Stimulated activated CD4-positive, alpha-beta T cell treated with anti-CD3 and anti-CD28 coated beads, Interleukin-4, amount 100 ng/mL, for 1 hour (primary cell): ENCODE results near the gene AMDHD2.
"Not testable (repeated sequence)": the region's sequence is repeated elsewhere in the genome, so short reads cannot be mapped to it uniquely, and the experiment has no call there.

Experiments used
- DNase-seq: peaks from one replicate; pipeline ENCODE4 v3.0.0-alpha.2; 2020

Gene AMDHD2

DNA sequence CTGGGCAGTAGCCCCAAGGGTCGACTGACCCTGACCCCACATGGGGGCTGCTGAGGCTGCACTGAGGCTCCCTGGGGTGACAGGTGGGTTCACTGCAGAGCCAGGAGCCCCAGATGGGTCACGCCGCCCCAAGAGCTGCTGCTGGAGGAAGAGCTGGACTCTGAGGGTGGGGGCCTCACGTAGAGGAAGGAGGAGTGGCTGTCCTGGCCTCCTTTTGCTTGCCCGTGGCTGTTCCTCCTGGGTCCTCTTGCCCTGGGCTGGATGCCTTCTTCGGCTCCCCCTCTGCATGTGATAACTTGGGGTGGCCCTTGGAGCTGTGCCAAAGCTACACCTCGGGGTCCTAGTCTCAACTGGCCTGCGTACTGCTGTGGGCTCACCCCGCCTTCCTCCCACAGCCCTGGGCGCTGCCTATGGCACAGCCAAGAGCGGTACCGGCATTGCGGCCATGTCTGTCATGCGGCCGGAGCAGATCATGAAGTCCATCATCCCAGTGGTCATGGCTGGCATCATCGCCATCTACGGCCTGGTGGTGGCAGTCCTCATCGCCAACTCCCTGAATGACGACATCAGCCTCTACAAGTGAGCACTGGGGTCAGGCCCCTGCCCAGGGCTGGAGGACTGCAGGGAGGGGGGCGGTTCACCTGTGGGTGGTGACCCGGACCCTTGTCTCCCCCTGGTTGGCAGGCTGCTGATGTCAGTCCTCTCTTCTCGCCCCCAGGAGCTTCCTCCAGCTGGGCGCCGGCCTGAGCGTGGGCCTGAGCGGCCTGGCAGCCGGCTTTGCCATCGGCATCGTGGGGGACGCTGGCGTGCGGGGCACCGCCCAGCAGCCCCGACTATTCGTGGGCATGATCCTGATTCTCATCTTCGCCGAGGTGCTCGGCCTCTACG lies 1.1 kb upstream of the AMDHD2 start:
- no peak for DNase-seq

DNA sequence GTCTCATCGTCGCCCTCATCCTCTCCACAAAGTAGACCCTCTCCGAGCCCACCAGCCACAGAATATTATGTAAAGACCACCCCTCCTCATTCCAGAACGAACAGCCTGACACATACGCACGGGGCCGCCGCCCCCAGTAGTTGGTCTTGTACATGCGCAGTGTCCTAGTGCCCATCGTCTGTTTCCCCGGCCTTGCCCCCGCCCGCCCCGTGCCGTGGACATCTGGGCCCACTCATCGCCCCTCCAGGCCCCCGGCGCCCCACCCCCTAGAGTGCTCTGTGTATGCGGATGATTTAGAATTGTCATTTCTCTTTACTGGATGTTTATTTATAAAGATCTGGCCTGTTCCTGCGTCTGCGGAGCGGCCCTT lies 475 bp upstream of the AMDHD2 start:
- DNase-seq, result no peak

DNA sequence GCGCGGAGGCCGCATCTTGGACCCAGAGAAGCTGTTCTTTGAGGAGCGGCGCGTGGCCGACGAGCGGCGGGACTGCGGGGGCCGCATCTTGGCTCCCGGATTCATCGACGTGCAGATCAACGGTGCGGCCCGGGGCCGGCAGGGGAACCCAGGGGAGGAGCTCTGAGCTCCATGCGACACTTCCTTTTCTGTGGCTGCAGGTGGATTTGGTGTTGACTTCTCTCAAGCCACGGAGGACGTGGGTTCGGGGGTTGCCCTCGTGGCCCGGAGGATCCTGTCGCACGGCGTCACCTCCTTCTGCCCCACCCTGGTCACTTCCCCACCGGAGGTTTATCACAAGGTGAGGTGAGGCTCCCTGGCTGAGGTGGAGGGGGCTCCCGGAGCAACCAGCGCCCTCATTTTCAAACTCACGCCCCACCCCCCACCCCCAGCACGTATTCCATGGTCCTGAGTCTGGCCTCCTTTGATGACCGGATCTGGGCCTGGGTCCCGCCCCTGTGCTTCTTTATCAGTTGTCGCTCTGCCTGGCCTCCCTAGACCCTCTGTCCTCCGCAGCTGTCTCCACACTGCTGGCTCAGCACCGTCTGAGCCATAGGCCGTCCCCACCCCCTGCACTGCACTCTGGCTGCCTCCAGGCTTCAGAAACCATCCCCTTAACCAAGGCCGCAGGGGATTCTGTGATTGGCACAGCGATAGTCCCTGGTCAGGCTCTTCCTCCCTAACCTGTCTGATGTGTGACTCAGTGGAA lies 787 bp downstream of the AMDHD2 start:
- DNase-seq, result peak; percentile 37

DNA sequence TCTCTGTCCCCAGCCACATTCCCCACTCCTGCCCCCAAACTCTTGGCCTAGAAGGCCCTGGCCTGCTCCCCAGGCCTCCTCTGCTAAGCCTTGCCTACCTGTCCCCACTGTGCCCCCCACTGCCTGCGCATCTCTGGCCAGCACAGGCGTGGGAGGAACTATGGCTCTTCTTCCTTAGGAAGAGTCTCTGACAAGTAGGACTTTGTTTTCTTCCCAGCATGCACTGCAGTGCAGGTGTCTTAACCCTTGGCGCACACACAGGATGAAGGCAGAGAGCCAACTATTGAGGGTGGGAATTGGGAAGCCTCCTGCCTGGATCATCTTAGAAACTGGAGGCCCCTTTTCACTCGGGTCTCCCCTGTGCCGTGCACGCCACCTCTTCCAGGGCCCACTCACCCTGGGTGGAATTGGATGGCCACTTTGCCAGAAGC lies 3.6 kb downstream of the AMDHD2 start:
- DNase-seq, result no peak

DNA sequence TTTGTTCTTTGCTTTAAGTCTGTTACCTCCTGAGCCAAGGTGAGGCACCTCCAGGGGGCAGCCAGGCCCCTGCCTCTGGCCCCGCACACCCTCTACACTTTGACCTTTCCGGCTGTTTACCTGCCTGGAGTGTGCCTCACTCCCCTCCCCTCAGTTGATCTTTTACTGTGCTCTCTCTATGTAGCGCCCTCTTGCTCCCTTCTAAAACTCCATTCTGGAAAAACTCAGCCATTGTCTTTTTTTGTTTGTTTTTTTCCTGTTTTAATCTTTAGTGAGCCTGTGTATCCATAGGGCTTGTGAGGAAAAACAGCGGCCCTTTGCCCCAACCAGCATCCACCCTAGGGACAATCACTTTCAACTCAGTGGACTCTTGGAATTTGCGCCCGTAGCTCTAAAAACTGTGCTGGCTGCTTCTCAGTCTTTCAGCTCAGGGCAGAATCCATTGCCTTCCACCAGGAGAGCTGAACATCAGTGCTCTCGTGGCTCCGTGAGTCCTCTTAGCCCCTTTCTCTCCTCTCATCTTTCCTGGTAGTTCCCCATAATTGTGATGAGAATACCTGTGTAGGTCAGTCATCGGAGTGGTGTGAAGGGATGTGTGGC lies 4.3 kb downstream of the AMDHD2 start:
- DNase-seq, result no peak

DNA sequence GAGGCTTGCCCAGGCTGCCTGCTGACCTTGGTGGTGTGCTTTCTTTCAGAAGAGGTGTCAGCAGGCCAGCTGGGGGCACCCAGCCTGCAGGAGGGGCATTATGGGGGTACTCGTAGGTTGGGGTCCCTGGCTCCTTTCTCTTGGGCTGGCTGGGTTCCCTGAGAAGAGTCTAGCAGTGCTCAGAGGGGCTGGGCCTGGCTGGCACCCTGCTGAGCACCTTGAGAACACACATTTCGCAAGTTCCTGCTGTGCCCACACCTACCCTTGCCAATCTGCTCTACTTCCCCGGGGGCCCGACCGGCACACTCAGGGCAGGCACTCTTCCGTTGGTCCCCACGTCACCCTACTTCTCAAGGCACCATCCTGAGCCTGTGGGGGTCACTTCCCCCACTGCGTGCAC lies 6.0 kb downstream of the AMDHD2 start:
- DNase-seq, result no peak

DNA sequence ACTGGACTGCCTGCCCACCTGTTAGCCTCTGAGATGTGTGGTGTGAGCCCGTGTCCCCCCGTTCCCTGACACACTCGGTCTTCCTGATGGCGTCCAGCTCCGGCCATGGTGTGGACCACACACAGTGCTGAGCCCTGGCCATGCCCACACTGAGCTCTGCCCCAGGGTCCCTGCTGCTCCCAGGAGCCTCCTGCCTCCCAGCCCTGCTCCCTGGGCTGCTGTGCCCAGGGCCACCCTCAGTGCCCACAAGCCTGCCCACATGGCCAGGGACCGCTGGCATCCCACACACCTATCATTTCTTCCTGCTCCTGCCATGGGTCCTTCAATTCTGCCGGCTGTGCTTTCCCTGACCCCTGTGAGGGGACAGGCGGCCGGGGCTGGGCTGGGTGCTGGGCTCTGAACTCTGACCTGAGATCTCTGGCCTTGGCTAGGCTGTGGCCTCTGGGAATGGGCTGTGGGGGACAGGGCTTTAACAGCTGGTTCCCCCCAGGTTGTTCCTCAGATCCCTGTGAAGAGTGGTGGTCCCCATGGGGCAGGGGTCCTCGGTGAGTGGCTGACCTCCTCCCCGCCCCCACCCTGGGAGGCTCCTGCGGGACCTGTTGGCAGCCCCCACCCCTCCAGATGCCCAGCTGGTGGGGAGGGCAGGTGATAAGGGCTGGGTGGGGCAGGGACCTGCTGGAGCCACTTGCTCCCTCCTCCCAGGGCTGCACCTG lies 7.1 kb downstream of the AMDHD2 start:
- no peak for DNase-seq

DNA sequence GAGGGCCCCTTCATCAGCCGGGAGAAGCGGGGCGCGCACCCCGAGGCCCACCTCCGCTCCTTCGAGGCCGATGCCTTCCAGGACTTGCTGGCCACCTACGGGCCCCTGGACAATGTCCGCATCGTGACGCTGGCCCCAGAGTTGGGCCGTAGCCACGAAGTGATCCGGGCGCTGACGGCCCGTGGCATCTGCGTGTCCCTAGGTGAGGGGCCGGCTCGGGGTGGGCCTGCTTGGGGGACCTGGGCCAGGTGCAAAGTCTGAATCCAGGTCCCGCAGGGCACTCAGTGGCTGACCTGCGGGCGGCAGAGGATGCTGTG lies 7.6 kb downstream of the AMDHD2 start:
- DNase-seq, result no peak

DNA sequence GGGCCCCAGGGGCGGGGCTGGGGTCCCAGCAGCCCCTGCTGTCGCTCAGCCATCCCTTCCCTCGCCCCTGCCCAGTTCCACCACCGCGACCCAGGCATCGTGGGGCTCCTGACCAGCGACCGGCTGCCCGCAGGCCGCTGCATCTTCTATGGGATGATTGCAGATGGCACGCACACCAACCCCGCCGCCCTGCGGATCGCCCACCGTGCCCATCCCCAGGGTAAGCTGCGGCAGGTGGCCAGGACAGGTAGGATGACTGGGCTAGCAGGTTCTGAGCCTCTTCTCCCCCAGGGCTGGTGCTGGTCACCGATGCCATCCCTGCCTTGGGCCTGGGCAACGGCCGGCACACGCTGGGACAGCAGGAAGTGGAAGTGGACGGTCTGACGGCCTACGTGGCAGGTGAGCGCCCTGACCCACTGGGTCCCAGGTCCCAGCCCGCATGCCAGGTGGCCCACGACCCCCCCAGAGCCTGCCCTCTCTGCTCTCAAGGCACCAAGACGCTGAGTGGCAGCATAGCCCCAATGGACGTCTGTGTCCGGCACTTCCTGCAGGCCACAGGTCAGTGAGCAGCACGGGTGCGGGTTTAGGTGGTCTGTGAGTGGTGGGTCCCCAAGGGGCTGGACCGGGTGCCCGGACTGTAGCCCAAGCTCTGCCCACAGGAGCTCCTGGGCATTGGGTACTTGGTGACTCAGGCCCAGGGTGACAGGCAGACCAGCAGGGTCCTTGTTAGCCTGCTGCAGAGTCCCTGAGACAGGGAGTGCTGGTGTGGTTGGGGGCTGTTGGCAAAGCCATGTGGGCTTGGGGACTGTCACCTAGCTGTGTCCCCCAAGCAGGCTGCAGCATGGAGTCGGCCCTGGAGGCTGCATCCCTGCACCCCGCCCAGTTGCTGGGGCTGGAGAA lies 8.2 kb downstream of the AMDHD2 start:
- DNase-seq, result no peak

DNA sequence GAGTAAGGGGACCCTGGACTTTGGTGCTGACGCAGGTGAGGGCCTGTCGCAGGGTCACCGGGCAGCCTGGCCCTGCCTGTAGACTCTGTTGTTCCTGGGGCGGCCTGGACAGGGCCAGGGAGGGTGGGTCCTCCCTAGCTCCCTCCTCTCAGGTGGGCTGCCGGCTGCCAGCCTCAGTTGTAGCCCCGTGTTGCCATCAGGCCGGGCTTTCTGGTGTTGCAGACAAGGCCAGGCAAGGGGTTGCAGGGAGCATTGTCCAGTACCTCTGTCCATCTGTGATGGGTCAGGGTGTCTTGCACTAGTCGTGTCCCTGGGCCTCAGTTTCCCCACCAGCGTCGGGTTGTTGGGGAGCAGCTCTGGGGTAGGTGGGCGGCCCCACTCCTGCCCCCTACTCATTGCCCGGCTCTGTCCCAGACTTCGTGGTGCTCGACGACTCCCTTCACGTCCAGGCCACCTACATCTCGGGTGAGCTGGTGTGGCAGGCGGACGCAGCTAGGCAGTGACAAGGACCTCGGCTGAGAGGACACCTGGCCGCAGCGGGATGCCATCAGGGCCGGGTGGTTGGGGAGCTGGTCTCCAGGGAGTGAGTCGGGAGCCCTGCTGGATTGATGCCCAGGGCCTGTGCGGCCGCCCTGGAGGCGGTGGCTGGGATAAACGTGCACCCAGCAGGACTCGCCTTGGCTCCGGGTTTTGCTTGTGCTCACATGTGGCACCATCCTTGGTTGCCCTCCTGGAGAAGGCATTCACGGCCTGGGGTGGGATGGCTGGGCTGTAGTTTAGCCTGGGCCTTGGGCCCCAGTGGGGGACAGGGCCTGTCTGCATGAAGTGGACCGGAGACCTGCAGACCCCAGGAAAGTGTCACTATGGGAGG lies 9.1 kb downstream of the AMDHD2 start:
- DNase-seq, result no peak

DNA sequence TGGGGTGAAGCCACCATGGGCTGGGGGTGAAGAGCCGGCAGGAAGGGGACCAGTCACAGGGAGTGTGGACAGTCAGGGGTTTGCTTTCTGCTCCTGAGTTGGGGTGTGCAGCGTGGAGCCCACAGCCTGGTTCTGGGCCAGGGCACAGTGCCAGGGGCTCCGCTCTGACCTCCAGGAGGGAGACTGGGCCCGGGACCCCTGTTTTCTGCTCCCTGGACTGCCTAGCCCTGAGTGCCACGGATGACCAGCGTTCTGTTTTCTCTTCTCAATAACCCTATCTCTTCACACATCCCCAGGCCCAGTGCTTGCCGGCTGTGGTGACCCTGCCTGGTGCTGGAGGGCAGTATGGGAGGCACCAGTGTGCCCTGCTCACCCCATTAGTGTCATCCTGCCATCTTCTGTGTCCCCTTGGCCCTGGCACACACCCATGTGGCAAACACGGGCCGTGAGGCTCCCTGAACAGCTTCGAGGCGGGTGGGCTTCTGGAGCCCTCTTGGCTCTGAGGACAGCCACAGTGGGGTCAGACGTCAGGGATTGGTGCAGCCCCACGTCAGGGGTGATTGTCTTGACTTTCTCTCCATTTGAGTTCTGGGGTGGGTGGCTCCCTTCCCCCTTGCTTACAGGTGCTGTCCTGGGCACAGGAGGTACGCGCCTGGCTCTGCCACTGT lies 9.9 kb downstream of the AMDHD2 start:
- no peak for DNase-seq

DNA sequence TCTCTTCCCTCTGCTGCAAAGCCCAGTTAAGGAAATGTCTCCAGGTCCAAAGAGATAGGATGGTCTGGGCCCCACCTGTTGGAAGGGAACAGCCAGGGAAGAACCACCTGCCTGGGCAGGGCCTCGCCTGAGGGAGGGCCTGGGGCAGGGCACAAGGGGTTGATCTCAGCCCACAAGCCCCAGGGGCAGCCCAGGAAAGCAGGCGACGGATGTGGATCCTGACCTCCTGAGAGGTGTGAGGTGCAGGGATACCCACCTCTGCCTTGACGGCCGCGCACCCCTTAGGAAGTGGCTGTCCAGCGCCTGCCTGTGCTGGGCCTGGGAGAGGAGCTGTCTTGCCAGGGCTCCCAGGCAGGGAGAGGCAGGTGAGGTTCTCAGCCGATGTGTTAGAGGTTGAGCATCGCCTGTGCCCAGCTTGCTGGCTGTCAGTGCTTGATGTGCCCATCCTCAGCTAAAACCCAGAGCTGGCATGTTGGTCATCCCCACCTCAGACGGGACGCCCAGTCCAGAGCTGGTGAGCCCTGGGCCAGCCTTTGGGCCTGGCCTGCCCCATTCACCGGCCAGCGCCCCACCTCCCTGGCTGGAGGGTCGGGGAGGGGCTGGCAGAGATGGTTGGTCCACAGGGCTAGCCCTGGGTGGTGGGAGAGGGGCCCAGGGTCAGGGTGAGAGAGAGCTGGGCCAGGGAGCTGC lies 10.6 kb downstream of the AMDHD2 start:
- no peak for DNase-seq

DNA sequence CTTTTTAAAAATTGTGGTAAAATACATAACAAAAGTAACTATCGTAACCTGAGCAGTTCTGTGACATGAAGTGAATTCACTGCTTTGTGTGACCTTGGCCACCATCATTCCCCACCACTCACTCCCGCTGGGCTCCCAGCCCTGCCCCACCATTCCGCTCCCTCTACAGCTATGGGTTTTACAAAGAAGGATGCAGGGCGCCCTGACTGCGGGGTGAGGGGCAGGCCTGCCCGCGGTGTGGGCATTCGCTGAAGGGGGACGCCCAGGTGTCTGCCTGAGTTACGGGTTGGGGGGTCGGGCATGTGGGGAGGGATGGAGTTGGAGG lies 11.2 kb downstream of the AMDHD2 start, which contains the start of gene CEMP1:
TSS of gene CEMP1 (minus strand) at position 38 of the 325 bp plus-strand sequence. CDS start 335 bp downstream, outside the sequence.
- peak; percentile 33 for DNase-seq

DNA sequence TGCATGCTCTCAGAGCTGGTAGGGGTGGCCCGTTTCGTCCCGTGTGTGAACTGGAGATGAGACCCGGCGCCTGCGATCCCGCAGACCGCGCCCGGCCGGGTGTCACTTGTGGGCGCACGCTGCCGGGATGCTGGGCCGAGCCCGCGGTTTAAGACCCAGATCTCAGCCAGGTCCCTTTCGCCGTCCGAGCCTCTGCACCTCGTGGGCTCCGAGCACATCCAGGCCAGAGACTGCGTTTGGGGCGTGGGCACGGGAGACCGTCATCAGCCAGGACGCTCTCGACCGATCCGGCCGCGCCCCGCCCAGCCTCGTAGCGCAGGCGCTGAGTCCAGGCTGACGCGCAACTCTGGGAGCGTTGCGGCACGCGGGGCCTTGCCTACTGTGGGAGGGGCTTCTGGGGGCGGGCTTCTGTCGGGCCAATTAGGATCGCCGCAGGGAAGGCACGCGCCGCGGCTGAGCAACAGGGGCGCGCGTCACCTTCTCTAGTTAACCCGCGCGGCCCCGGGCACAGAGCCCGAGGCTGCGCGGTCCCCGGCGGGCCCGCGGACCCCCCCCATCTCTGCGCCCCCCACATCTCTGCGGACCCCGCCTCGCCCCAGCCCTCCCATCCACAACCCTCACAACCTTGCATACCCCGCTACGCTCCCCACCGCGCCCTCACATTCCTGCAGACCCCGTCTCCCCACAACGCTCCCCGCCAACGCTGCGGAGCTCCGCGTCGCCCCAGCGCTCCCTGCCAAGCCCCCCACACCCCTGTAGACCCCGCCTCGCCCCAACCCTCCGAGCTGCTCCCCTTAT lies 11.7 kb downstream of the AMDHD2 start:
- peak; percentile 98 for DNase-seq

DNA sequence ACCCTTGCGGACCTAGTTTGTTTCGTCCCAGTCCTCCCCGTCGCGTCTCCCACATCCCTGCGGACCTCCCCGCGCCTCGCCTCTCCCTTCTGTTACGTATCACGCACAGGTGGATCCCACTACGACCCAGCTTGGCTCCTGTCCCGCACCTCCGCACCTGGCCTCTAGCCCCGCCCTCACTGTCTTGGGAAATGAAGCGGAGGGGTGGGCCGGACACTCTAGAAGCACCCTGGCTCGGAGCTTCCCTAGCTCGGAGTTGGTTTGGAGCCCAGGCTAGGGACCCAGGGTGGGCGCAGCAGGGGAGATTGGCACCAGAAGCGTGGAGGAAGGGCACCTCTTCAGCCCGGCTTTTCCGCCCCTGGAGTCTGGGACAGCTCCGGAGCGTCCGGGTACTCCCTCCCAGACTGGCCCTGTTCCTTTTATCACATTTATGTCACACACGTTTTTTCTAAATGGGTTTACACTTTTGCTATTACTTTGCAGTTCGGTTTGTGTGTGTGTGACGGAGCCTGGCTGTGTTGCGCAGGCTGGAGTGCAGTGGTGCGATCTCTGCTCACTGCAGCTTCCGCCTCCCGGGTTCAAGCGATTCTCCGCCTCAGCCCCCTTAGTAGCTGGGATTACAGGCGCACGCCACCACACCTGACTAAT lies 12.4 kb downstream of the AMDHD2 start:
- DNase-seq, result peak; percentile 53

DNA sequence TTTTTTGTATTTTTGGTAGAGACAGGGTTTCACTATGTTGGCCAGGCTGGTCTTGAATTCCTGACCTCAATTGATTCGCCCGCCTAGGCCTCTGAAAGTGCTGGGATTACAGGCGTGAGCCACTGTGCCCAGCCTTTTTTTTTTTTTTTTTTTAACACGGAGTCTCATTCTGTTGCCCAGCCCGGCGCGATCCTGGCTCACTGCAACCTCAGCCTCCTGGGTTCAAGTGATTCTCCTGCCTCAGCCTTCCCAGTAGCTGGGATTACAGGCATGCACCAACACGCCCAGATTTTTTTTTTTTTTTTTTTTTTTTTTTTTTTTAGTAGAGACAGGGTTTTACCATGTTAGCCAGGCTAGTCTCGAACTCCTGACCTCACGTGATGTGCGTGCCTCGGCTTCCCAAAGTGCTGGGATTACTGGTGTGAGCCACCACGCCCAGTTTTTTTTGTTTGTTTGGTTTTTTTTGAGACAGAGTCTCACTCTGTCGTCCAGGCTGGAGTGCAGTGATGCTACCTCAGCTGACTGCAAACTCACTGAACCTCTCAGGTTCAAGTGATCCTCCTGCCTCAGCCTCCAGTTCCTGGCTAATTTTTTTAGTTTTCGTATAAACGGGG lies 13.1 kb downstream of the AMDHD2 start:
- DNase-seq, result not testable (repeated sequence)

DNA sequence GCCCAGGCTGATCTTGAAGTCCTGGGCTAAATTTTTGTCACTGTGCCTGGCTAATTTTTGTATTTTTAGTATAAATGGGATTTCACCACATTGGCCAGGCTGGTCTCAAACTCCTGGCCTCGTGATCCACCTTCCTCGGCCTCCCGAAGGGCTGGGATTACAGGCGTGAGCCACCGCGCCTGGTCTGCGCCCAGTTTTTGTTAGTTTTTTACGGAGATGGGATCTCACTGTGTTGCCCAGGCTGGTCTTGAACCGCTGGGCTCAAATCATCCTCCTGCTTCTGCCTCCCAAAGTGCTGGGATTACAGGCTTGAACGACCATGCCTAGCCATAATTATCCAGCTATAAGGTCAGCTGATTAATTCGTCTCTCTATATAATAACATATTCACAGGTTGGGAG lies 13.7 kb downstream of the AMDHD2 start:
- DNase-seq, result no peak

DNA sequence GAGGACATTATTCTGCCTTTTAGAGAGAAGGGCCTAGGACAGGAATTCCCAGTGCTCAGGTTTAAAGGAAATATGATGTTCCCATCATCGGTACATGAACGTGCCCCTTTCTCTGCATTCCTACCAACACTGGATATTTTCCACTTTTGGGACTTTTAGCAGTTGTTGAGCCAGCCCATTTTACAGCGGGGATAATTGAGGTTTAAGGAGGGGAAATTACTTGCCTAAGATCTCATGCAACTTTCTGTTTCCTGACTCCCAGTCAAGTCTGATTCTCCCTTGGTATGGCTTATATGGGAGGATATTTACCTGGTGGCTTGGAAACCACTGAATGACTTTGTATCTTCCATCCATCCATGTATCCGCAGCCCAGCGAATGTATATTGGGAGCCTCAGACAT lies 14.2 kb downstream of the AMDHD2 start:
- not testable (repeated sequence) for DNase-seq
